Chondrocyte (in vitro differentiated cells): ENCODE results near the gene SYNC. TPM values are rescaled to one million over a fixed set of nuclear protein-coding genes. Genes with fewer than 3 reads are reported as not detected.
A peak's percentile ranks its signal among the peaks of the same experiment; 100 is the strongest.

Experiments used
- DNase-seq: peaks from one replicate; pipeline ENCODE4 v3.0.0; 2021; ENCODE audit warnings: mixed read lengths, low spot score
- H3K27ac Mint-ChIP-seq: one replicate; pipeline ENCODE4 v1.8.0; 2021; ENCODE audit warnings: mild to moderate bottlenecking, moderate library complexity, mixed read lengths; ENCODE audit not compliant: unreplicated experiment
- H3K27me3 Mint-ChIP-seq: 2 replicates; pipeline ENCODE4 v1.8.0; 2021; ENCODE audit warnings: low read depth, mixed read lengths
- H3K36me3 Mint-ChIP-seq: 2 replicates; pipeline ENCODE4 v1.8.0; 2021; ENCODE audit warnings: low read depth, mixed read lengths
- H3K4me1 Mint-ChIP-seq: 2 replicates; pipeline ENCODE4 v1.8.0; 2021; ENCODE audit warnings: low read depth, mild to moderate bottlenecking, mixed read lengths
- H3K4me3 Mint-ChIP-seq: one replicate; pipeline ENCODE4 v1.8.0; 2021; ENCODE audit warnings: mild to moderate bottlenecking, moderate library complexity, mixed read lengths; ENCODE audit not compliant: unreplicated experiment
- H3K9me3 Mint-ChIP-seq: 2 replicates; pipeline ENCODE4 v1.8.0; 2021; ENCODE audit warnings: low read depth, mixed read lengths
- total RNA-seq: library from RNA; stranded (reverse); gene quantifications from 3 replicates; pipeline ENCODE4 v1.2.1, GENCODE V29; 2021
- TF ChIP-seq, protein P1 (sequence below): fragments of 200-600 bp; sonication (generic); IDR thresholded peaks from 2 replicates; pipeline ENCODE4 v1.5.0; 2021; ENCODE audit warnings: antibody characterized with exemption, mild to moderate bottlenecking, moderate library complexity

Gene SYNC
- total RNA-seq, 1 donor from 2014 or later = 71.8 TPM

- Mint-ChIP-seq H3K27ac (peak overlapping the region; percentile 92), H3K4me3 (no peak overlapping the region), H3K36me3 (no peaks in the 10 kb centered on the region), H3K27me3 (no peaks in the 10 kb centered on the region), H3K4me1 (peaks cover 23% of the 10 kb centered on the region), H3K9me3 (no peaks in the 10 kb centered on the region)
- TF ChIP-seq, protein P1, sequence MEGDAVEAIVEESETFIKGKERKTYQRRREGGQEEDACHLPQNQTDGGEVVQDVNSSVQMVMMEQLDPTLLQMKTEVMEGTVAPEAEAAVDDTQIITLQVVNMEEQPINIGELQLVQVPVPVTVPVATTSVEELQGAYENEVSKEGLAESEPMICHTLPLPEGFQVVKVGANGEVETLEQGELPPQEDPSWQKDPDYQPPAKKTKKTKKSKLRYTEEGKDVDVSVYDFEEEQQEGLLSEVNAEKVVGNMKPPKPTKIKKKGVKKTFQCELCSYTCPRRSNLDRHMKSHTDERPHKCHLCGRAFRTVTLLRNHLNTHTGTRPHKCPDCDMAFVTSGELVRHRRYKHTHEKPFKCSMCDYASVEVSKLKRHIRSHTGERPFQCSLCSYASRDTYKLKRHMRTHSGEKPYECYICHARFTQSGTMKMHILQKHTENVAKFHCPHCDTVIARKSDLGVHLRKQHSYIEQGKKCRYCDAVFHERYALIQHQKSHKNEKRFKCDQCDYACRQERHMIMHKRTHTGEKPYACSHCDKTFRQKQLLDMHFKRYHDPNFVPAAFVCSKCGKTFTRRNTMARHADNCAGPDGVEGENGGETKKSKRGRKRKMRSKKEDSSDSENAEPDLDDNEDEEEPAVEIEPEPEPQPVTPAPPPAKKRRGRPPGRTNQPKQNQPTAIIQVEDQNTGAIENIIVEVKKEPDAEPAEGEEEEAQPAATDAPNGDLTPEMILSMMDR = no peak
- no peak for DNase-seq
Observed at GRCh38 chr1:32724678-32725614, 22.4 kb upstream of the SYNC start.

DNA sequence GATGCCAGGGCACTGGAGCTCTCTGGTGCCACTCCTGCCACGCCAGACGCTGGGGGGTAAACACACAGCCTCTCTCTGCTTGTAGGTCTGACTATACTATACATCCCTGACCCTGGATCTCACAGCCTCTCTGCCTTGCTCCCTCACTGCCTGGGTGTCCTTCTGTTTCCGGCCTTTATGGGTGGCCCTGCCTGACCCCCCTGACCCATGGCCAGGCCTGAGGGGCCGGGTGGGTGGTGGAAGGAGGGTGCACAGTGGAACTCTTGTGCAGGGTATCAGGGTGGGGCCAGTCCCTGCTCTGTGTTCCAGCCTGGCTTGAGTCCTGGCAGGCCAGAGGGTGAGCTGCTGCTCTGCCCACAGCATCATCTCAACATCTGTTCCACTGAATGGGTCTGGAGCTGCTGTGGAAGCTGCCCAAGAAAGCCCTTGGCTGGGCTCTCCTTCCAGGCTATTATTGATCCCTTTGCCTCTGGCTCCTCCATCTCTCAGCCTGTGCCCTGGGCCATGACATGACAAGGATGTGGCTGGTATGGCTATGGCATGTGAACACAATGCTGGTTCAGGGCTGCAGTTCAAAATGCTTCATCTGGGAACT lies 17.2 kb upstream of the SYNC start:
- Mint-ChIP-seq H3K9me3 (no peaks in the 10 kb centered on the region), H3K27me3 (no peaks in the 10 kb centered on the region), H3K4me1 (peaks cover 7% of the 10 kb centered on the region), H3K36me3 (no peaks in the 10 kb centered on the region), H3K4me3 (no peak overlapping the region), H3K27ac (no peak overlapping the region)
- TF ChIP-seq, protein P1 = no peak
- no peak for DNase-seq

DNA sequence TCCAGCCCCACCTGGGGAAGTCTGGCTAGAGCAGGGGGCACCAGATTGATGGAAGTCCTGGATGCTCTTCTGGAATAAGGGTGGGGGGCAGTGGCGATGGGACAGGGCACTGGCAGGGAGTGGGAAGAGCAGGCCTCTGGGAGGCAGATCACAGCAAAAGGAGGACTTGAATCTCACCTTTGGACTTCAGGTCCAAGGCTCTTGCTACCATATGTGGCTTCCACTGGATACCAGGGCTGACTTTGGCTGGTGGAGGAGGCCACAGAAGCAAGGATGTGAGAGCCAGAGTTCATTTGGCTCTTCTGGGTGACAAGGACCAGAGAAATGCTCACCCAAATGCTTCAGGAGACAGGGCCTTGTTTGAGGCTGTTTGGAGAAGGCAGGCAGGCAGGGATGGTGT lies 16.0 kb upstream of the SYNC start:
- Mint-ChIP-seq H3K36me3 (no peaks in the 10 kb centered on the region), H3K9me3 (no peaks in the 10 kb centered on the region), H3K27me3 (no peaks in the 10 kb centered on the region), H3K4me3 (no peak overlapping the region), H3K27ac (no peak overlapping the region), H3K4me1 (peaks cover 3% of the 10 kb centered on the region)
- DNase-seq = no peak
- TF ChIP-seq, protein P1 = no peak

DNA sequence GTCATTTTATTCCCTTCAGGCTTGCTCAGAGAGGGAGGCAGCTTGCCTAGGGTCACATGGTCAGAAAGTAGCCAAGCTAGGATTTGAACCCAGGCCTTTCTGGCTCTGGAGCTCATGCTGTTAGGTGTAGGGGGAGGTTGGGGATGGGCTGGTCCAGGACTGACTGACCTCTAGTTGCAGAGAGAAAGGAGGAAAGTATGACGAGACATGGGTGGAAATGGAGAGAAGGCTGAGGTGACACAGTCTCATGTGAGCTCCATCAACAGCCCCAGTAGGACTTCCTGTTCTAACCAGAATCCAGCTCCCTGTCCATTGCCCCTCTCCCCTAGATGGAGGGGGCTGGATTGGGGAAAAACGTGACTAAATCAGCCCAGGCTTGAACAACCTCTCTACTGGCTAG lies 15.5 kb upstream of the SYNC start:
- H3K27ac Mint-ChIP-seq = no peak overlapping the region
- no peaks in the 10 kb centered on the region for H3K27me3 Mint-ChIP-seq
- TF ChIP-seq, protein P1 = no peak
- no peaks in the 10 kb centered on the region for H3K9me3 Mint-ChIP-seq
- no peaks in the 10 kb centered on the region for H3K36me3 Mint-ChIP-seq
- peaks cover 3% of the 10 kb centered on the region for H3K4me1 Mint-ChIP-seq
- H3K4me3 Mint-ChIP-seq = no peak overlapping the region
- DNase-seq = no peak

- Mint-ChIP-seq H3K9me3 (no peaks in the 10 kb centered on the region), H3K4me1 (peaks cover 3% of the 10 kb centered on the region), H3K27ac (no peak overlapping the region), H3K36me3 (no peaks in the 10 kb centered on the region), H3K27me3 (no peaks in the 10 kb centered on the region), H3K4me3 (no peak overlapping the region)
- TF ChIP-seq, protein P1 = no peak
- DNase-seq = no peak
Observed at GRCh38 chr1:32717503-32717902, 14.9 kb upstream of the SYNC start.
